Astrocyte (in vitro differentiated cells and primary cell): Measurements from ENCODE around the gene PGGHG.
"Not testable (repeated sequence)": the region's sequence is repeated elsewhere in the genome, so short reads cannot be mapped to it uniquely, and the experiment has no call there.

Experiments
- EZH2 ChIP-seq: IDR thresholded peaks from 2 replicates; pipeline ENCODE4 v1.6.1; 2012; ENCODE audit warnings: mild to moderate bottlenecking, low read length, inconsistent platforms; ENCODE audit not compliant: insufficient read depth
- TF ChIP-seq, protein P1 (sequence below): IDR thresholded peaks from 2 replicates; pipeline ENCODE4 v1.5.1; 2011; ENCODE audit warnings: low read depth, mild to moderate bottlenecking, inconsistent platforms, low read length, moderate library complexity; ENCODE audit not compliant: insufficient read depth

GRCh38 chr11:328516-329100, 39.7 kb downstream of the PGGHG start:
- TF ChIP-seq, protein P1, sequence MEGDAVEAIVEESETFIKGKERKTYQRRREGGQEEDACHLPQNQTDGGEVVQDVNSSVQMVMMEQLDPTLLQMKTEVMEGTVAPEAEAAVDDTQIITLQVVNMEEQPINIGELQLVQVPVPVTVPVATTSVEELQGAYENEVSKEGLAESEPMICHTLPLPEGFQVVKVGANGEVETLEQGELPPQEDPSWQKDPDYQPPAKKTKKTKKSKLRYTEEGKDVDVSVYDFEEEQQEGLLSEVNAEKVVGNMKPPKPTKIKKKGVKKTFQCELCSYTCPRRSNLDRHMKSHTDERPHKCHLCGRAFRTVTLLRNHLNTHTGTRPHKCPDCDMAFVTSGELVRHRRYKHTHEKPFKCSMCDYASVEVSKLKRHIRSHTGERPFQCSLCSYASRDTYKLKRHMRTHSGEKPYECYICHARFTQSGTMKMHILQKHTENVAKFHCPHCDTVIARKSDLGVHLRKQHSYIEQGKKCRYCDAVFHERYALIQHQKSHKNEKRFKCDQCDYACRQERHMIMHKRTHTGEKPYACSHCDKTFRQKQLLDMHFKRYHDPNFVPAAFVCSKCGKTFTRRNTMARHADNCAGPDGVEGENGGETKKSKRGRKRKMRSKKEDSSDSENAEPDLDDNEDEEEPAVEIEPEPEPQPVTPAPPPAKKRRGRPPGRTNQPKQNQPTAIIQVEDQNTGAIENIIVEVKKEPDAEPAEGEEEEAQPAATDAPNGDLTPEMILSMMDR, result not testable (repeated sequence)
- TF ChIP-seq EZH2, result not testable (repeated sequence)
